Uterus (tissue), 2 donors: ENCODE data around the gene MTMR10.

Experiments used
- POLR2A ChIP-seq, 2 donors: fragments of 450-650 bp; IDR thresholded peaks; one replicate each; pipeline ENCODE4 v1.6.1; 2016; ENCODE audit warnings: antibody characterized with exemption in 2 of 2, mild to moderate bottlenecking in 1 of 2, moderate library complexity in 1 of 2
- TF ChIP-seq, protein P1 (sequence below), 4 experiments: fragments of 200-600 bp in 2 of 4; fragments of 450-650 bp in 2 of 4; sonication (generic) in 2 of 4; IDR thresholded peaks; one replicate each; pipeline ENCODE4 v1.5.1; 2016 to 2019; ENCODE audit warnings: antibody characterized with exemption in 4 of 4, mild to moderate bottlenecking in 2 of 4, moderate library complexity in 1 of 4

DNA sequence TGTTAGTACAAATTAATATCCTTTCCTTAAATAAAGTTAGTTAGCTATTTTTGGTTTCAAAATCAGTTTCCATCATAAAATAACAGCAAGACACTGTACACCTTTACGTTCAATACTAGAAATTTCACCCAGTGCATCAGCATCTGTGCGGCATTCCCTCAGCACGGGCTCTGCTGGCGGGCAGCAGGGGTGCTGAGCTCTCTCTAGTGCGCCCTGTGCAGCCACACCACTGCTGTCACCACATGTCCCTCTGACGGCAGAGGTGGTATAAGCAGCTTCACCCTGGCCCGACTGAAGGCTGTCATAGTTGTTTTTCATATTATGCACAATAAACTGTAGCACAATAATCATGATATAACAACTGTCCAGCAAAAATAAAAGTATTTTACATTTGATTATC is 52.3 kb downstream of the MTMR10 start:
- TF ChIP-seq, protein P1, sequence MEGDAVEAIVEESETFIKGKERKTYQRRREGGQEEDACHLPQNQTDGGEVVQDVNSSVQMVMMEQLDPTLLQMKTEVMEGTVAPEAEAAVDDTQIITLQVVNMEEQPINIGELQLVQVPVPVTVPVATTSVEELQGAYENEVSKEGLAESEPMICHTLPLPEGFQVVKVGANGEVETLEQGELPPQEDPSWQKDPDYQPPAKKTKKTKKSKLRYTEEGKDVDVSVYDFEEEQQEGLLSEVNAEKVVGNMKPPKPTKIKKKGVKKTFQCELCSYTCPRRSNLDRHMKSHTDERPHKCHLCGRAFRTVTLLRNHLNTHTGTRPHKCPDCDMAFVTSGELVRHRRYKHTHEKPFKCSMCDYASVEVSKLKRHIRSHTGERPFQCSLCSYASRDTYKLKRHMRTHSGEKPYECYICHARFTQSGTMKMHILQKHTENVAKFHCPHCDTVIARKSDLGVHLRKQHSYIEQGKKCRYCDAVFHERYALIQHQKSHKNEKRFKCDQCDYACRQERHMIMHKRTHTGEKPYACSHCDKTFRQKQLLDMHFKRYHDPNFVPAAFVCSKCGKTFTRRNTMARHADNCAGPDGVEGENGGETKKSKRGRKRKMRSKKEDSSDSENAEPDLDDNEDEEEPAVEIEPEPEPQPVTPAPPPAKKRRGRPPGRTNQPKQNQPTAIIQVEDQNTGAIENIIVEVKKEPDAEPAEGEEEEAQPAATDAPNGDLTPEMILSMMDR (IDR thresholded peaks at IDR 0.05) = no peak
- no peak for TF ChIP-seq POLR2A (IDR thresholded peaks at IDR 0.05)
